D721Med (cell line): ENCODE data around the gene GLB1L.

Experiments
- DNase-seq: peaks from one replicate; pipeline ENCODE4 v3.0.0; 2011; ENCODE audit warnings: low spot score; ENCODE audit not compliant: insufficient read length
- FAIRE-seq: peaks from 2 replicates; lab custom pipeline; 2011; peaks lifted over from hg19 to GRCh38; lab: Jason Lieb, UNC
- TF ChIP-seq, protein P1 (sequence below): IDR thresholded peaks from 2 replicates; pipeline ENCODE4 v1.5.1; 2012; ENCODE audit warnings: mild to moderate bottlenecking, control low read depth; ENCODE audit not compliant: insufficient read depth; ENCODE audit errors: missing control alignments

The GLB1L gene

GRCh38 chr2:219251656-219252055 lies 6.4 kb upstream of the GLB1L start:
- DNase-seq (no peak), FAIRE-seq (no peak)
- TF ChIP-seq, protein P1, sequence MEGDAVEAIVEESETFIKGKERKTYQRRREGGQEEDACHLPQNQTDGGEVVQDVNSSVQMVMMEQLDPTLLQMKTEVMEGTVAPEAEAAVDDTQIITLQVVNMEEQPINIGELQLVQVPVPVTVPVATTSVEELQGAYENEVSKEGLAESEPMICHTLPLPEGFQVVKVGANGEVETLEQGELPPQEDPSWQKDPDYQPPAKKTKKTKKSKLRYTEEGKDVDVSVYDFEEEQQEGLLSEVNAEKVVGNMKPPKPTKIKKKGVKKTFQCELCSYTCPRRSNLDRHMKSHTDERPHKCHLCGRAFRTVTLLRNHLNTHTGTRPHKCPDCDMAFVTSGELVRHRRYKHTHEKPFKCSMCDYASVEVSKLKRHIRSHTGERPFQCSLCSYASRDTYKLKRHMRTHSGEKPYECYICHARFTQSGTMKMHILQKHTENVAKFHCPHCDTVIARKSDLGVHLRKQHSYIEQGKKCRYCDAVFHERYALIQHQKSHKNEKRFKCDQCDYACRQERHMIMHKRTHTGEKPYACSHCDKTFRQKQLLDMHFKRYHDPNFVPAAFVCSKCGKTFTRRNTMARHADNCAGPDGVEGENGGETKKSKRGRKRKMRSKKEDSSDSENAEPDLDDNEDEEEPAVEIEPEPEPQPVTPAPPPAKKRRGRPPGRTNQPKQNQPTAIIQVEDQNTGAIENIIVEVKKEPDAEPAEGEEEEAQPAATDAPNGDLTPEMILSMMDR: no peak

GRCh38 chr2:219250049-219250781 lies 5.0 kb upstream of the GLB1L start:
- DNase-seq: no peak
- TF ChIP-seq, protein P1: no peak
- FAIRE-seq: no peak

DNA sequence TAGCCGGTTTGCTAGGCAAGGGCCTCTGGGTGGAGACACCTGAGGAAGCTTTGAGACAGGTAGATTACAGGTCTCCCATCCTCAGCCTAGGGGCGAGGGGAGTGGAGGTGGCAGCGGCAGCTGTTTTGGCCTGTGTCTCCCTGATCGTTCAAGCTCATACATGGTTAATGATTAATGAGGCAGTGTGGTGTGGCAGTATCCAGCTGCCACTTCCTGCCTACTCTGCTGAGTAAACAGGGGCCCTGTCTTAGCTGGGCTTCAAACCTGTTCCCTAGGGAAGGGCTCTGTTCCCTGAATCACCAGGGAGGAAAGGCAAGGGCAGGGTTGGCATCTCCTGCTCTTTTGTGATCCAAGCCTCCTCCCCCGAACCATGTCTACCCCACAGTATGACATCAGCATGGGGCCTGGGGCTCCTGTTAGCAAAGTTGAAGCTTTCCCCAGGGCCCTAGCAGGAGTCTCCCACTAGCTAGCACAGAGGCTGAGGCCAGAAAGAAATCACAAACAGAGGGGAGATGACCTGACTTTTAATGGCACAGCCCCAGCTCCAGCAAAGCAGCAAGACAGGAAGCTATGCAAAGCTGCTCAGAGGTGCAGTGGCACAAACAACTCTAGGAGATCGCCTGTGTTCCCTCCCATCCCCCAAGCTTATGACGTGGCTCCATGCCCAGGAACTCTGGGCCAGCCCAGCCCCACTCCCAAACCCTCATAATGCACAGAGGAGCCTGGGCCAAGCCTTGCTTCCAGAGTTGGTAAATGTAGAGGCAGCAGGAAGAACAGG lies 4.1 kb upstream of the GLB1L start:
- no peak for DNase-seq
- TF ChIP-seq, protein P1: no peak
- no peak for FAIRE-seq

DNA sequence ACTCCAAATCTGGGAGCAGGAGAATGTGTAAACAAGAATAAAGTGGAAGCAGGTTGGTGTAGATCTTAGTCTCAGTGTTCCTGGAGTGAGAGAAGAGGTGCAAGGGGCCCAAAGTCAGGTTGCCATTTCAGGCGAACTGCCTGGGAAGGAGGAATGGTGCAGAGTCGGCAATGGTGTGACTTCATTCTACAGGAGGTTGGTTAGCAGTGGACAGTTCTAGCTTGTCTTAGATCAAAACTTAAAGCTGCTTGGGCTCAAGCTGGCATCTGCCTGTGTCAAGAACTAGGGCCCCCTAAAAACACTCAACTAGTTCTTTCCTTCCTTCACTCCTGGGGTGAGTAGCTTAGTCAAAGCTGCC lies 3.6 kb upstream of the GLB1L start:
- DNase-seq (no peak), FAIRE-seq (no peak)
- TF ChIP-seq, protein P1: no peak

GRCh38 chr2:219247678-219248642 lies 2.7 kb upstream of the GLB1L start:
- no peak for FAIRE-seq
- TF ChIP-seq, protein P1: no peak
- DNase-seq: no peak

- FAIRE-seq (no peak), DNase-seq (no peak)
- TF ChIP-seq, protein P1: no peak
These were observed 1.3 kb upstream of the GLB1L start for GRCh38 chr2:219246559-219246958.
